Muscle of back (tissue), 13 donors: ENCODE results near the gene UGT1A1. TPM values are rescaled to one million over a fixed set of nuclear protein-coding genes. Genes with fewer than 3 reads are reported as not detected.
"Not testable (repeated sequence)": the region's sequence is repeated elsewhere in the genome, so short reads cannot be mapped to it uniquely, and the experiment has no call there.

Experiments used
- DNase-seq, 3 donors: peaks; one replicate each; pipeline versions ENCODE4 v3.0.0 to v3.0.0-alpha.2; 2013
- long read RNA-seq, 9 donors: transcript quantifications; one replicate each; lab custom pipeline, GENCODE V29; 2026
- polyA plus RNA-seq, 10 donors: library from polyadenylated mRNA; unstranded; fragments of 120-200 nt; gene quantifications; one replicate each; pipeline ENCODE4 v1.2.1, GENCODE V29; 2013; ENCODE audit not compliant: insufficient read length in 10 of 10

The UGT1A1 gene
- polyA plus RNA-seq, result under 1 TPM in 5 of 10 donors, not detected in 5; 0.04 to 0.12 (median 0.05) TPM
- long read RNA-seq, donor 1, result 0 reads
- long read RNA-seq, donor 2, result 0 reads
- long read RNA-seq, donor 3, result 0 reads
- long read RNA-seq, donor 4, result 0 reads
- long read RNA-seq, donor 5, result 0 reads
- long read RNA-seq, donor 6, result 0 reads
- long read RNA-seq, donor 7, result 0 reads
- long read RNA-seq, donor 8, result 0 reads
- long read RNA-seq, donor 9, result 0 reads

DNA sequence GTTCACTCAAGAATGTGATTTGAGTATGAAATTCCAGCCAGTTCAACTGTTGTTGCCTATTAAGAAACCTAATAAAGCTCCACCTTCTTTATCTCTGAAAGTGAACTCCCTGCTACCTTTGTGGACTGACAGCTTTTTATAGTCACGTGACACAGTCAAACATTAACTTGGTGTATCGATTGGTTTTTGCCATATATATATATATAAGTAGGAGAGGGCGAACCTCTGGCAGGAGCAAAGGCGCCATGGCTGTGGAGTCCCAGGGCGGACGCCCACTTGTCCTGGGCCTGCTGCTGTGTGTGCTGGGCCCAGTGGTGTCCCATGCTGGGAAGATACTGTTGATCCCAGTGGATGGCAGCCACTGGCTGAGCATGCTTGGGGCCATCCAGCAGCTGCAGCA, at the start of gene UGT1A1:
Gene UGT1A1 (plus strand): TSS at position 228 of the 400 bp plus-strand sequence. CDS start 18 bp downstream, at position 246.
- no peak for DNase-seq

DNA sequence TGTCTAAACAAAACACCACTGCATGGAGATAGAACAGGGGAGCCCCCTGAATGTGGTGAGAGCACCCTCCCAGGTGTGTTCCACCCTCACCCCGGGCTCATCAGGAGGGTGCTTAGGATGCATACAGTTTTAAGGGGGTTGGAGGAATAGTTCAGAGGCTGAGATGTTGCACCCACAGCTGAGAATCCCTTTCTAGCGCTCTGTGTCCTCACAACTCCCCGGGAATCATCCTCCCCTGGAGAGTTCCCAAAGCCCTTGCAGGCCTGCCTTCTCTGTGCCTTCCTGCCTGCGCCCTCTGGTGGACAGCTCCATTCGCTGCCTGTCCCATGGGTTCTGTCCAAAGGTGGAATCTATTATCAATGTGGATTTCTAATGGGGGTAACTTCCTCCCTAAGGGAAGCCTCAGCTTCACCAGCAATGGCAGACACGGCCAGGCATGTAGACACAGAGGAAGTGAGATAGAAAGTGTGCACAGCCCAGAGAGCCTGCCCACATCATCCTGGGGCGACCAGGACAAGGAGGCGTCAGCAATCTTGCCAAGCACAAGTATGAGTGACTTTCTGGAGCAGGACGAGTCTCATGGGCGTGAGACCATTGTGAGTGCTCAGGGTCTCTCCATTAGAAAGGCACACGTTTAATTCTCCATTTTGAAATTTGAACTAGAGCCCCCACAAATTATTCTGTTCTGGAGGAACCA, 48.6 kb upstream of the UGT1A1 start:
- peak; percentile 33 to 56 (median 42) for DNase-seq

DNA sequence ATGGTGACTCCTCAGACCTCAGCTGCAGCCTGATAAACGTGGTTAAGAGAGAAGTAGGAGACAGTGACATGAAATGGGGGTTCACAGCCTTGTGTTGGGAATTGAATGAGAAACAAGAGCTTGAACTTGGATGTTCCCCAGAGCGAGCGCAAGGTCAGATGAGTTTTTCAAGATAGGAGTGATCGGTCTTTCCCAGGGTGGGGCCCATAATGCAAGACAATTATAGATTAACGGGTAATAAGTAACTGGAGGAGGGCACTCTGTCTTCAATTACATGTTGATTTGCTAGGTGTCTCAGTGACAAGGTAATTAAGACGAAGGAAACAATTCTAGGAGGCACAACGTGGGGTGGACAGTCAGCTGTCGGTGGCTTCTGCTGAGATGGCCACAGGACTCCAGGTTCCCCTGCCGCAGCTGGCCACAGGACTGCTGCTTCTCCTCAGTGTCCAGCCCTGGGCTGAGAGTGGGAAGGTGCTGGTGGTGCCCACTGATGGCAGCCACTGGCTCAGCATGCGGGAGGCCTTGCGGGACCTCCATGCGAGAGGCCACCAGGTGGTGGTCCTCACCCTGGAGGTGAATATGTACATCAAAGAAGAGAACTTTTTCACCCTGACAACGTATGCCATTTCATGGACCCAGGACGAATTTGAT, 47.3 kb upstream of the UGT1A1 start, which contains the start of gene UGT1A5:
Gene UGT1A5 (plus strand): TSS at position 297 of the 651 bp plus-strand sequence. CDS start 85 bp downstream, at position 382.
- no peak for DNase-seq

DNA sequence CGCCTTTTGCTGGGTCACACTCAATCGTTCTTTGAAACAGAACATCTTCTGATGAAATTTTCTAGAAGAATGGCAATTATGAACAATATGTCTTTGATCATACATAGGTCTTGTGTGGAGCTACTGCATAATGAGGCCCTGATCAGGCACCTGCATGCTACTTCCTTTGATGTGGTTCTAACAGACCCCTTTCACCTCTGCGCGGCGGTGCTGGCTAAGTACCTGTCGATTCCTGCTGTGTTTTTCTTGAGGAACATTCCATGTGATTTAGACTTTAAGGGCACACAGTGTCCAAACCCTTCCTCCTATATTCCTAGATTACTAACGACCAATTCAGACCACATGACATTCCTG, 46.8 kb upstream of the UGT1A1 start:
- no peak for DNase-seq

DNA sequence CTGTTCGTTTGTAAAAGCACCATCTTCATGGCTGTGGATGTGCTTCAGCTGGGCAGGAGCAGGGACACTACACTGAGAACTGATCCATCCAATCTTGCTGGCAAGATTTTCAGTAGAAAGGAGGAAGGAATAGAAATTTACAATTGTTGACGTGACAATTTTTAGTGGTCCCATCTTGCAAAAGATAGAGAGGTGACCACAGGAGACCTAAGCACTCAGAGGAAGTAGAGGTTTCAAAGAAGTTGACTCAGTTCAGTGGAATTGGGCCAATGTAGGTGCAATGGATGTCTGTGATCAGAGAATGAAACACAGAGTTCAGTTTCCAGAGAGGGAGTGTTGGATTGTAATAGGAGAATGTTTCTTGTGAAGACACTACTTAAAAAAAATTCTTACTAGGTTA, 45.9 kb upstream of the UGT1A1 start:
- DNase-seq, result no peak

DNA sequence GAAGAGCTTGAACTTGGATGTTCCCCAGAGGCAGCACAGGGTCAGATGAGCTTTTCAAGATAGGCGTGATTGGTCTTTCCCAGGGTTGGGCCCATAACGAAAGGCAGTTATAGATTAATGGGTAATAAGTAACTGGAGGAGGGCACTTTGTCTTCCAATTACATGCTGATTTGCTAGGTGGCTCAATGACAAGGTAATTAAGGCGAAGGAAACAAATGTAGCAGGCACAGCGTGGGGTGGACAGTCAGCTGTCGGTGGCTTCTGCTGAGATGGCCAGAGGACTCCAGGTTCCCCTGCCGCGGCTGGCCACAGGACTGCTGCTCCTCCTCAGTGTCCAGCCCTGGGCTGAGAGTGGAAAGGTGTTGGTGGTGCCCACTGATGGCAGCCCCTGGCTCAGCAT, 41.5 kb upstream of the UGT1A1 start, which contains the start of gene UGT1A4:
Gene UGT1A4 (plus strand): TSS at position 185 of the 400 bp plus-strand sequence. CDS start 85 bp downstream, at position 270.
- DNase-seq, result no peak

DNA sequence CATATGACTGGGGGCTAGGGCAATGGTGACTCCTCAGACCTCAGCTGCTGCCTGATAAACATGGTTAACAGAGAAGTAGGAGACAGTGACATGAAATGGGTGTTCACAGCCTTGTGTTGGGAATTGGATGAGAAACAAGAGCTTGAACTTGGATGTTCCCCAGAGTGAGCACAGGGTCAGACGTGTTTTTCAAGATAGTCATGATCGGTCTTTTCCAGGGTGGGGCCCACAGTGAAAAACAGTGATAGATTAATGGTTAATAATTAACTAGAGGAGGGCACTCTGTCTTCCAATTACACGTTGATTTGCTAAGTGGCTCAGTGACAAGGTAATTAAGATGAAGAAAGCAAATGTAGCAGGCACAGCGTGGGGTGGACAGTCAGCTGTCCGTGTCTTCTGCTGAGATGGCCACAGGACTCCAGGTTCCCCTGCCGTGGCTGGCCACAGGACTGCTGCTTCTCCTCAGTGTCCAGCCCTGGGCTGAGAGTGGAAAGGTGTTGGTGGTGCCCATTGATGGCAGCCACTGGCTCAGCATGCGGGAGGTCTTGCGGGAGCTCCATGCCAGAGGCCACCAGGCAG, 31.3 kb upstream of the UGT1A1 start, which contains the start of gene UGT1A3:
Gene UGT1A3 (plus strand): TSS at position 320 of the 579 bp plus-strand sequence. CDS start 85 bp downstream, at position 405.
- DNase-seq, result no peak

DNA sequence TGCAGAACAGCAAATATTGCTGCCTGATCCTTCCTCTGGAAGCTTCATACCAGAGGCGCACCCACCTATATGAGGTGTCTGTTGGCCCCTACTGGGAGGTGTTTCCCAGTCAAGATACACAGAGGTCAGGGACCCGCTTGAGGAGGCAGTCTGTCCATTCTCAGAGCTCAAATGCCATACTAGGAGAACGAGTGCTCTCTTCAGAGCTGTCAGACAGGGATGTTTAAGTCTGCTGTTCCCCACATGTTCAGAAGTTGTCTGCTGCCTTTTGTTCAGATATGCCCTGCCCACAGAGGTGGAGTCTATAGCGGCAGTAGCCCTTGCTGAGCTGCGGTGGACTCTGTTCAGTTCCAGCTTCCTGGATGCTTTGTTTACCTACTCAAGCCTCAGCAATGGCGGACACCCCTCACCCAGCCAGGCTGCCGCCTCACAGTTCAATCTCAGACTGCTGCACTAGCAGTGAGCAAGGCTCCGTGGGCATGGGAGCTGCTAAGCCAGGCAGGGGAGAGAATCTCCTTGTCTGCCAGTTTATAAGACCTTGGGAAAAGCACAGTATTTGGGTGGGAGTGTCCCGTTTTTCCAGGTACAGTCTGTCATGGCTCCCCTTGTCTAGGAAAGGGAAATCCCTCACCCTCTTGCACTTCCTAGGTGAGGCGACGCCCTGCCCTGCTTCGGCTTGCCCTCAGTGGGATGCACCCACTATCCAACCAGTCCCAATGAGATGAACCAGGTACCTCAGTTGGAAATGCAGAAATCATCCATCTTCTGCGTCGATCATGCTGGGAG, 23.0 kb upstream of the UGT1A1 start:
- DNase-seq, result not testable (repeated sequence)

DNA sequence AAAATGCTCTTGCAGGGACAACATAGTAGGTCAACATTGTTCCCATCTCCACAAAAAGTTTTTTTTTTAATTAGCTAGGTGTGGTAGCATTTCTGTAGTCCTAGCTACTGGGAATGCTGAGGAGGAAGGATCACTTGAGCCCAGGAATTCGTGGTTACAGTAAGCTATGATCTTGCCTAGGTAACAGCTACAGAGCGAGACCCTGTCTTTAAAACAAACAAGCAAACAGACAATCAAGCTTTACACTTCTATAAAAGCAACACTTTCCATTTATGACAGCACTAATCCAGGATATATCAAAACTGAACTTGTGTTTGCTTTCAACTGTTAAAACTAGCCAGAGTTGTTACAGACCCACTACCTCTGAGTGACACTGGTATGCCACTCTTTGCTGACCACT, 19.2 kb upstream of the UGT1A1 start:
- no peak for DNase-seq

DNA sequence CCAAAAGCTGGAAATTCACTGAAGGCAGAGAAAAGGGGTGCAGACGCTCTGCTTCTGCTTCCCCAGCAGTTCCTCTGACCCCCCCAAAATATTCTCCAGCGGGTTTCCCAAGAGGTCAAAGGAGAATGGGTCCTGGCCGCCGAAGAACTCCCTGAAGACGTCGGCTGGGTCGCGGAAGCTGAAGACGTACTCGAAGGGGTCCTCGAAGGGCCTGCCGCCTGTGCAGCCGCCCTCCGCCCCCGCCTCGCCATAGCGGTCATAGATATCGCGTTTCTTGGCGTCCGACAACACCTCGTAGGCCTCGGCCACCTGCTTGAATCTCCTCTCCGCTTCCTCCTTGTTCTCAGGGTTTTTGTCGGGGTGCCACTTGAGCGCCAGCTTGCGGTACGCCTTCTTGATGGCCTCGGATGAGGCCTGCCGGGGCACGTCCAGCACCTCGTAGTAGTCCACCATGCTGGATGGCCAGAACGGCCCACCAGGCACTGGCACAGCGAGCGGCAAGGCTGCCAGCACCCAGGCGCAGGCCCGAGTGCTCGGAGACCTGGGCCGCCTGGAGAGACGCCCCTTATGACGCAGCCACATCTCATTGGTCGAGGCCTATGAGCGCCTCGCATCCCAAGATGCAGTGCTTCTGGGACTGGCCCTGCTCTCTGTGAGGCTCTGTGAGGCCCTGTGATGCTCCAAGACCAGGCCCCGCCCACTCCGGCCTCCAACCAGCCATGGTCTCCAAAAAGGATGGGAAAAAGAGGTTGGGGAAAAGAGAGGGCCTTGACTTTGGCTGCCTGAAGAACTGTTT, 16.4 kb upstream of the UGT1A1 start:
- no peak for DNase-seq

DNA sequence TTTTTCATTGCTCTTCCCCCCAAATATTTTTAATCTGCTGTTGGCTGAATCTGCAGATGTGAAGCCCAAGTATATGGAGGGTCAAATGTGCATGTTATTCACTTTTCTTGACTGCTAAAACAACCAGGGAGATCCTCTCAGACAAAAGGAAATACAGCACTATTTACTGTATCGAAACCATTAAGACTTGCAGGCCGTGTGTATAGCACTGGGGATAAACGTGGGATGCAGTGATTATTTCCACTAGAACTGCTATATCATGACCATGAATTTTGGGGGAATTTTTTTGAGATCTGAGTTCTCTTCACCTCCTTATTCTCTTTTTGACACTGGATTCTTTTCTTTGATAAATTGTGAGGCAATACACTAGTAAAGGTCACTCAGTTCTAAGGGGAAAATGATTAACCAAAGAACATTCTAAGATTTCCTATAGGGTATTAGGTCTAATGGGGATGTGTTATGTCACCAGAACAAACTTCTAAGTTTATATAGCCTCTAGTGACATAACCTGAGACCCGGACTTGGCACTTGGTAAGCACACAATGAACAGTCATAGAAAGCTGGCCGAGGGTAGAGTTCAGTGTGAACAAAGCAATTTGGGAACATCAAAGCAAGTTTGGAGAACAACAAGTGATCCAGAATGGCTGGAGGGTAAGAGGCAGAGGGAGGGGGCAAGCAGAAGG, 14.9 kb upstream of the UGT1A1 start:
- no peak for DNase-seq

DNA sequence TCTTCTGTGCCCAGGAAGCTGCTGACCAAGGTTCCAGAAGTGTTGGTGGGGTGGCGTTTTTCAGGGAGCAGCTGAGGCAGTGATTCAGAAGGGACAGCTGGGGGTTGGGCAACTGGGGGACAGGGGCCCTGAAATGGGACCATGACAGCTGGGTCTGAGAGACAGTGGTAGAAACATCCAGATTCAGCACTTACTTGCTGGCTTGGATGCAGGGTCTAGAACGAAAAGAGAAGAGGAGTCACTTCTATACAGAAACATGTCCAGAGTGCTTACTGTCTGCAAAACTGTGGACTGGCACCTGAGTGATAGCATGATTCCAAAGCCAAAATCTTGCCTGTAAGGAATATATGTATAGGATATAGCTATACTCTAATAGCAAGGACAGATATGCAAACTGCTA, 14.2 kb upstream of the UGT1A1 start:
- DNase-seq, result not testable (repeated sequence)

DNA sequence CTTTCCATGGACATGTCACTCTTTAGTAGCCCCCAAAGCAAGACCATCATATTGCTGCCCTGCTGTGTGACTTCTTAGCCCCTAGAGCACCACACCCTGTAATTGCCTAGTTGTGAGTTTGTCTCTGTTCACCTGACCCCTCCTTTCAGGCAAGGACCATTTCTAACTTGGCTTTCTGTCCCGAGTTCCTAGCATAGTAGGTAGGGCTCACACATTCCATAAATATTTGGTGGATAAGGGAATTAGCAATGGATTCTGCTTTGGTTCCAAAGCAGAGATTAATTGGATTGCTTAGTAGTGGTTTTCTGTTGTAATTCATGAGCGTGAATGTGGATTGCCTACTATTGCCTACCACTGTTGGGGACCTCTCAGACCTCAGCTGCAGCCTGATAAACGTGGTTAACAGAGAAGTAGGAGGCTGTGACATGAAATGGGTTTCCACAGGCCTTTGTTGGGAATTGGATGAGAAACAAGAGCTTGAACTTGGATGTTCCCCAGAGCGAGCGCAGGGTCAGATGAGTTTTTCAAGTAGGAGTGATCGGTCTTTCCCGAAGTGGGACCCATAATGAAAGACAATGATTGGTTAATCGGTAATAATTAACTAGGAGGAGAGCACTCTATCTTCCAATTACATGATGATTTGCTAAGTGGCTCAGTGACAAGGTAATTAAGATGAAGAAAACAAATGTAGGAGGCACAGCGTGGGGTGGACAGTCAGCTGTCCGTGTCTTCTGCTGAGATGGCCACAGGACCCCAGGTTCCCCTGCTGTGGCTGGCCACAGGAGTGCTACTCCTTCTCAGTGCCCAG, 13.4 kb upstream of the UGT1A1 start:
- DNase-seq, result no peak

DNA sequence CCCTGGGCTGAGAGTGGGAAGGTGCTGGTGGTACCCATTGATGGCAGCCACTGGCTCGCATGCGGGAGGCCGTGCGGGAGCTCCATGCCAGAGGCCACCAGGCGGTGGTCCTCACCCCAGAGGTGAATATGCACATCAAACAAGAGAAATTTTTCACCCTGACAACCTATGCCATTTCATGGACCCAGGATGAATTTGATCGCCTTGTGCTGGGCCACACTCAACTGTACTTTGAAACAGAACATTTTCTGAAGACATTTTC, 12.9 kb upstream of the UGT1A1 start:
- no peak for DNase-seq

DNA sequence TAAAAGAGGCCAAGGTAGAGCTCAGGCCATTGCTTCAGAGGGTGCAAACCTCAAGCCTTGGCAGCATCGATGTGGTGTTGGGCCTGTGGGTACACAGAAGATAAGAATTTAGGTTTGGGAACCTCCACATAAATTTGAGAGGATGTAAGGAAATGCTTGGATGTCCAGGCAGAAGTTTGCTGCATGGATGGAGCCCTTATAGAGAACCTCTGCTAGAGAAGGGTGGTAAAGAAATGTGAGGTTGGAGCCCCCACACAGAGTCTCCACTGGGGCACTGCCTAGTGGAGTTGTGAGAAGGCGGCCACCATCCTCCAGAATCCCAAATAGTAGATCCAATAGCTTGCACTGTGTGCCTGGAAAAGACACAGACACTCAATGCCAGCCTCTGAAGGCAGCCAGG, 9.4 kb upstream of the UGT1A1 start:
- DNase-seq, result not testable (repeated sequence)

DNA sequence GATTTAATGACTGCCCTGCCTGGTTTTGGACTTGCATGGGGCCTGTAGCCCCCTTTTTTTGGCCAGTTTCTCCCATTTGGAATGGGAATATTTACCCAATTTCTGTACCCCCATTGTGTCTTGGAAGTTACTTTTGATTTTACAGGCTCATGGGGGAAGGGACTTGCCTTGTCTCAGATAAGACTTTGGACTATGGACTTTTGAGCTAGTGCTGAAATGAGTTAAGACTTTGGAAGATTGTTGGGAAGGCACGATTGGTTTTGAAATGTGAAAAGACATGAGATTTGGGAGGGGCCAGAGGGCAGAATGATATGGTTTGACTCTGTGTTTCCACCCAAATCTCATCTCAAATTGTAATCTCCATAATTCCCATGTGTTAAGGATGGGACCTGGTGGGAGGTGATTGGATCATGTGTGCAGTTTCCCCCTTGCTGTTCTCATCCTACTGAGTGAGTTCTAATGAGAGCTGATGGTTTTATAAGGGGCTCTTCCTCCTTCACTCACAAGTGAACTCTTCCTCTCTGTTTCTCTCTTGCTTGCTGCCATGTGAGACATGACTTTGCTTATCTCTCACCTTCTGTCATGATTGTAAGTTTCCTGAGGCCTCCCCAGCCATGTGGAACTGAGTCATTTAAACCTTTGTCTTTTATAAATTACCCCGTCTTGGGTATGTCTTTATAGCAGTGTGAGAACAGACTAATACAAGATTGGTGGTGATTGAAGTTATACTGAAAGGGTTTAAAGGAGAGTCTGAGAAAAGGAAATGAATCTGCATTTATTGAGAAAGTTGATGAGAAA, 8.7 kb upstream of the UGT1A1 start:
- not testable (repeated sequence) for DNase-seq

DNA sequence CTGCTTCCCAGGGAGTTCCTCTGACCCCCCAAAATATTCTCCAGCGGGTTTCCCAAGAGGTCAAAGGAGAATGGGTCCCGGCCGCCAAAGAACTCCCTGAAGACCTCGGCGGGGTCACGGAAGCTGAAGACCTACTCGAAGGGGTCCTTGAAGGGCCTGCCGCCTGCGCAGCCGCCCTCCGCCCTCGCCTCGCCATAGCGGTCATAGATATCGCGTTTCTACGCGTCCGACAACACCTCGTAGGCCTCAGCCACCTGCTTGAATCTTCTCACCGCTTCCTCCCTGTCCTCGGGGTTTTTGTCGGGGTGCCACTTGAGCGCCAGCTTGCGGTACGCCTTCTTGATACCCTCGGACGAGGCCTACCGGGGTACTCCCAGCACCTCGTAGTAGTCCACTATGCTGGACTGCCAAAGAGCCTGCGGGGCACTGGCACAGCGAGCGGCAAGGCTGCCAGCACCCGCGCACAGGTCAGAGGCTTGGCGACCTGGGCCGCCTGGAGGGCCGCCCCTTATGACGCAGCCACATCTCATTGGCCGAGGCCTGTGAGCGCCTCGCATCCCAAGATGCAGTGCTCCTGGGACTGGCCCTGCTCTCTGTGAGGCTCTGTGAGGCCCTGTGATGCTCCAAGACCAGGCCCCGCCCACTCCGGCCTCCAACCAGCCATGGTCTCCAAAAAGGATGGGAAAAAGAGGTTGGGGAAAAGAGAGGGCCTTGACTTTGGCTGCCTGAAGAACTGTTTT, 5.0 kb upstream of the UGT1A1 start:
- no peak for DNase-seq
